ENCODE results near the gene UHRF1. TPM values are rescaled to one million over a fixed set of nuclear protein-coding genes. Genes with fewer than 3 reads are reported as not detected.
"Not testable (repeated sequence)": the region's sequence is repeated elsewhere in the genome, so short reads cannot be mapped to it uniquely, and the experiment has no call there.

Gene UHRF1
- total RNA-seq, 1 donor from 2014 or later = 0.90 TPM

GRCh38 chr19:4878491-4878968, 30.8 kb upstream of the UHRF1 start:
- TF ChIP-seq, protein P1, sequence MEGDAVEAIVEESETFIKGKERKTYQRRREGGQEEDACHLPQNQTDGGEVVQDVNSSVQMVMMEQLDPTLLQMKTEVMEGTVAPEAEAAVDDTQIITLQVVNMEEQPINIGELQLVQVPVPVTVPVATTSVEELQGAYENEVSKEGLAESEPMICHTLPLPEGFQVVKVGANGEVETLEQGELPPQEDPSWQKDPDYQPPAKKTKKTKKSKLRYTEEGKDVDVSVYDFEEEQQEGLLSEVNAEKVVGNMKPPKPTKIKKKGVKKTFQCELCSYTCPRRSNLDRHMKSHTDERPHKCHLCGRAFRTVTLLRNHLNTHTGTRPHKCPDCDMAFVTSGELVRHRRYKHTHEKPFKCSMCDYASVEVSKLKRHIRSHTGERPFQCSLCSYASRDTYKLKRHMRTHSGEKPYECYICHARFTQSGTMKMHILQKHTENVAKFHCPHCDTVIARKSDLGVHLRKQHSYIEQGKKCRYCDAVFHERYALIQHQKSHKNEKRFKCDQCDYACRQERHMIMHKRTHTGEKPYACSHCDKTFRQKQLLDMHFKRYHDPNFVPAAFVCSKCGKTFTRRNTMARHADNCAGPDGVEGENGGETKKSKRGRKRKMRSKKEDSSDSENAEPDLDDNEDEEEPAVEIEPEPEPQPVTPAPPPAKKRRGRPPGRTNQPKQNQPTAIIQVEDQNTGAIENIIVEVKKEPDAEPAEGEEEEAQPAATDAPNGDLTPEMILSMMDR (IDR thresholded peaks at IDR 0.05) = no peak
- H3K36me3 ChIP-seq = no peaks in the 10 kb centered on the region
- ATAC-seq = no peak
- no peak for DNase-seq
- no peak overlapping the region for H3K4me3 ChIP-seq
- no peak overlapping the region for H3K27ac ChIP-seq
- peaks cover 13% of the 10 kb centered on the region for H3K27me3 ChIP-seq
- no peaks in the 10 kb centered on the region for H3K4me1 ChIP-seq
- intact Hi-C loops (cut with DNase I) = no loop called here
- H3K9me3 ChIP-seq = no peaks in the 10 kb centered on the region

GRCh38 chr19:4879041-4879440, 30.3 kb upstream of the UHRF1 start:
- intact Hi-C loops (cut with DNase I) = no loop called here
- Histone ChIP-seq H3K9me3 (no peaks in the 10 kb centered on the region), H3K4me3 (no peak overlapping the region), H3K4me1 (no peaks in the 10 kb centered on the region), H3K36me3 (no peaks in the 10 kb centered on the region), H3K27ac (no peak overlapping the region), H3K27me3 (peaks cover 13% of the 10 kb centered on the region)
- ATAC-seq (no peak), DNase-seq (no peak)
- TF ChIP-seq, protein P1 (IDR thresholded peaks at IDR 0.05) = no peak

DNA sequence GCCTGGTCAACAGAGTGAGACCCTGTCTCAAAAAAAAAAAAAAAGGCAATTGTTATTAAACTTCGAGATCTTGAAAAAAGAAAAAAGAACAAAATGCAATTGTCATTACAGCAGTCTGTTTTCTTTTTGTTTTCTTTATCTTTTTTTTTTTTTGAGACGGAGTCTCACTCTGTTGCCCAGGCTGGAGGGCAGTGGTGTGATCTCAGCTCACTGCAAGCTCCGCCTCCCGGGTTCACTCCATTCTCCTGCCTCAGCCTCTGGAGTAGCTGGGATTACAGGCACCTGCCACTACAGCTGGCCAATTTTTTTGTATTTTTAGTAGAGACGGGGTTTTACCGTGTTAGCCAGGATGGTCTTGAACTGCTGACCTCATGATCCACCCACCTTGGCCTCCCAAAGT, 26.4 kb upstream of the UHRF1 start:
- H3K36me3 ChIP-seq; ATAC-seq; H3K27ac ChIP-seq; intact Hi-C loops (cut with DNase I); H3K4me3 ChIP-seq; H3K27me3 ChIP-seq; DNase-seq; H3K9me3 ChIP-seq; H3K4me1 ChIP-seq: not testable (repeated sequence)

DNA sequence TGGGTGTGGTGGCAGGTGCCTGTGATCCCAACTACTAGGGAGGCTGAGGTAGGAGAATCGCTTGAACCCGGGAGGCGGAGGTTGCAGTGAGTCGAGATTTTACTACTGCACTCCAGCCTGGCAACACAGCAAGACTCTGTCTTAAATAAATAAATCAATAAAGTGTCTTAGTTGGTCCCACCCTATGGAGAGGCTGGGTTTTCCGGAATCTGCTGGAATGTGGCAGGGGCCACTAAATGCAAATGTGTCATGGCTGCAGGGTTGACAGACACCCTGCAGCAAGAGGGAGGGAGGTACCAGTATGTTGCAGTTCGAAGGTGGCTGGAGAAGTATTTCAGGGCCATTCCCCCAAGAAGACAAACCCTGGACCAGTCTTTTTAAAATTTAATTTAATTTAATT, 24.3 kb upstream of the UHRF1 start:
- H3K36me3 ChIP-seq; H3K9me3 ChIP-seq; ATAC-seq; intact Hi-C loops (cut with DNase I); H3K27me3 ChIP-seq; H3K27ac ChIP-seq; H3K4me3 ChIP-seq; DNase-seq; H3K4me1 ChIP-seq: not testable (repeated sequence)

DNA sequence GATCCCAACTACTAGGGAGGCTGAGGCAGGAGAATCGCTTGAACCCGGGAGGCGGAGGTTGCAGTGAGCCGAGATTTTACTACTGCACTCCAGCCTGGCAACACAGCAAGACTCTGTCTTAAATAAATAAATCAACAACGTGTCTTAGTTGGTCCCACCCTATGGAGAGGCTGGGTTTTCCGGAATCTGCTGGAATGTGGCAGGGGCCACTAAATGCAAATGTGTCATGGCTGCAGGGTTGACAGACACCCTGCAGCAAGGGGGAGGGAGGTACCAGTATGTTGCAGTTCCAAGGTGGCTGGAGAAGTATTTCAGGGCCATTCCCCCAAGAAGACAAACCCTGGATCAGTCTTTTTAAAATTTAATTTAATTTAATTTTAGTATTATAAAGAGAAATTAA, 21.5 kb upstream of the UHRF1 start:
- H3K27me3 ChIP-seq; H3K36me3 ChIP-seq; H3K27ac ChIP-seq; H3K4me1 ChIP-seq; DNase-seq; H3K9me3 ChIP-seq; intact Hi-C loops (cut with DNase I); ATAC-seq; H3K4me3 ChIP-seq: not testable (repeated sequence)

DNA sequence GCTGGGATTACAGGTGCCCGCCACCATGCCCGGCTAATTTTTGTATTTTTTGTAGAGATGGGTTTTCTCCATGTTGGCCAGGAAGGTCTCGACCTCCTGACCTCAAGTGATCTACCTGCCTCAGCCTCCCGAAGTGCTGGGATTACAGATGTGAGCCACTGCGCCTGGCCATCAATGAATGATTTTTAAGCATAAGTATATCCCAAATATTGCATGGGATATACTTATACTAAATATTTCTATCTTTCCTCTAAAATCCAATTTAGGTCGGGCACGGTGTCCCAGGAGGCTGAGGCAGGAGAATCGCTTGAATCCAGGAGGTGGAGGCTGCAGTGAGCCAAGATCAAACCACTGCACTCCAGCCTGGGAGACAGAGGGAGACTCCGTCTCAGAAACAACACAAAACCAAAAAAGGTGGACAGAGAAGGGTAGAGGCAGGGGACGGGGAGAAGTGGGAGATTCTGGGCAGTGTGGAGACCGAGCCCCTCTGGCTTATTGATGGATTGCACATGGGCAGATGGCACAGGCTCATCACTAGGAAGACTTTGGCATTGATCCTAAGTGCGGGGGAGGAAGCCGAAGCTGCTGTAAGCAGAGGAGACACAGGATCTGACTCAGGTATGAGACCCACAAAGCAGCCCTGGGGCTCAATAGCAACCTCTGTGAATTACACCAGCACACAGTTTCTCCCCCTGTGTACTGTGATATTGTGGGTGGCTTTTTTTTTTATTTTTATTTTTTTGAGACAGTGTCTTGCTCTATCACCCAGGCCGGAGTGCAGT, 20.1 kb upstream of the UHRF1 start:
- DNase-seq (no peak), ATAC-seq (no peak)
- H3K4me3 ChIP-seq = no peak overlapping the region
- no peaks in the 10 kb centered on the region for H3K9me3 ChIP-seq
- no peaks in the 10 kb centered on the region for H3K4me1 ChIP-seq
- H3K27me3 ChIP-seq = no peaks in the 10 kb centered on the region
- H3K36me3 ChIP-seq = no peaks in the 10 kb centered on the region
- H3K27ac ChIP-seq = no peak overlapping the region
- TF ChIP-seq, protein P1 (IDR thresholded peaks at IDR 0.05) = no peak
- intact Hi-C loops (cut with DNase I) = no loop called here

DNA sequence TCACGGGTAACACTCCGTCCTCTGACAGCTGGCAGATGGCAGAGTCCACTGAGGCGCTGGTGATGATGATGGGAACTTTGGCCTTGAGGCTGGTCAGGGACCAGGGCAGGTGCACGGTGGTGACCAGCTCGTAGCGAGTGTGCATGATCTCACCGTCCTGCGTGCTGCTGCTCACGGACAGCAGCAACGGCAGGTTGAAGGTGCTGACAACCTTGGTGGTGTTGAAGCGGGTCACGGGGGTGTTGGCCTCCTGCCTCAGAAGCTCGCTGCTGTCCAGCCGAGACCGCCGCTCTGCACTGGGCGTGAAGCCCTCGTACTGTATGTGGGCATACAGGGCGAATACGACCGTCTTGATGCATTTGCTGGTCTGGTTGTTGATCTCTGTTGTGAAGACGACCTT, 18.2 kb upstream of the UHRF1 start:
- intact Hi-C loops (cut with DNase I) = no loop called here
- no peak for ATAC-seq
- Histone ChIP-seq H3K9me3 (no peaks in the 10 kb centered on the region), H3K27me3 (no peaks in the 10 kb centered on the region), H3K27ac (no peak overlapping the region), H3K4me3 (no peak overlapping the region), H3K4me1 (no peaks in the 10 kb centered on the region), H3K36me3 (no peaks in the 10 kb centered on the region)
- DNase-seq = no peak
- TF ChIP-seq, protein P1 (IDR thresholded peaks at IDR 0.05) = no peak

DNA sequence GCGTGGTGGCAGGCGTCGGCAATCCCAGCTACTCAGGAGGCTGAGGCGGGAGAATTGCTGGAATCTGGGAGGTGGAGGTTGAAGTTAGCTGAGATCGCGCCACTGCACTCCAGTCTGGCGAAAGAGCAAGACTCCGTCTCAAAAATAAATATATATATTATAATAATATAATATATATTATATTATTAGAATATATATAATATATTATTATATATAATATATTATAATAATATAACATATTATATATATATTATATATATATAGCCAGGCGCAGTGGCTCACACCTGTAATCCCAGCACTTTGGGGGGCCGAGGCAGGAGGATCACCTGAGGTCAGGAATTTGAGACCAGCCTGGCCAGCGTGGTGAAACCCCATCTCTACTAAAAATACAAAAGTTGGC, 16.3 kb upstream of the UHRF1 start:
- H3K27me3 ChIP-seq; H3K27ac ChIP-seq; H3K9me3 ChIP-seq; intact Hi-C loops (cut with DNase I); DNase-seq; ATAC-seq; H3K36me3 ChIP-seq; H3K4me1 ChIP-seq; H3K4me3 ChIP-seq: not testable (repeated sequence)

Data from upper lobe of right lung (tissue), 1 donor.